Measurements from ENCODE around the gene FSD2. TPM values are rescaled to one million over a fixed set of nuclear protein-coding genes. Genes with fewer than 3 reads are reported as not detected.
A peak's percentile ranks its signal among the peaks of the same experiment; 100 is the strongest.

Gene FSD2
- total RNA-seq (2014; rRNA removed; shearing (Covaris generic)), result 0.08 TPM in 1 of 2 replicates, not detected in the other
- 0.18 and 0.37 TPM in 2 replicates for polyA plus RNA-seq (2016; fragmentation: Nextera tagmentation; extraction: Ambion mirVana)
- long read RNA-seq, partial matches to known transcripts, result 0 of 3 reads
- long read RNA-seq, other reads (novel, unspliced or antisense), result 3 of 3 reads

DNA sequence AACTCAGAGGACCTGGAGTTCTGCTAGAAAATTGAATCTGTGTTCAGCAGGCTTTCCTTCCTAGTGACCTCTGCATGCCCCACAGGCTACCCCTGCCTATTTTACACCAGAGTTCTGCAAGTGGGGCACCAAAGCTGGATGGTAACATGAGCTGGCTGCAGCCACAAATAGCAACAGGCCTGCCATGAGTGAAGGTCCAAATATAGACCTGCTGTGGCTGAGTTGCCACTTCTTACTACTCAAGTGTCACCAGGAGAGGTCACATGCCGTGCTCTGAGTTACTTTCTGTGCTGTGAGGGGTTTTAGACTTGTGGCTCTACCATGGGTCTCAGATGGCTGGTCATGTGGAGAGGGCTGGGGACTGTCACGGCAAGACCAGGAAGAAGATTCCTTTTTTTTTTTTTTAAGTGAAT is at the start of gene FSD2:
Gene FSD2 (minus strand): TSS at position 76 of the 413 bp plus-strand sequence. CDS start 18,679 bp downstream, outside the sequence.
- no peaks in the 10 kb centered on the region for H3K9me3 Mint-ChIP-seq
- Histone ChIP-seq H3K9me2 (ENCODE audit: insufficient read depth) (no peaks in the 10 kb centered on the region), H2AFZ (0 out of 2 replicates have a peak within 1 kb of the TSS, but pooled peaks have one; percentile 32), H3F3A (replicated peaks; ENCODE audit: low read depth) (peaks cover 5% of the 10 kb centered on the region; the same call in 1 of the 2 replicates), H3K27me3 (ENCODE audit: insufficient read depth) (no peaks in the 10 kb centered on the region), H3K4me3 (no peak within 1 kb of the TSS), H4K20me1 (replicated peaks; ENCODE audit: insufficient read depth) (peaks cover 4% of the 10 kb centered on the region; the same call in 1 of the 2 replicates), H3K27ac (ENCODE audit: low read depth) (no peak within 1 kb of the TSS), H3K4me1 (ENCODE audit: insufficient read depth) (peaks cover 11% of the 10 kb centered on the region), H3K4me2 (no peak within 1 kb of the TSS), H3K36me3 (ENCODE audit: insufficient read depth) (no peaks in the 10 kb centered on the region), H3K79me2 (replicated peaks; ENCODE audit: insufficient read depth) (no peaks in the 10 kb centered on the region)
- DNase-seq (ENCODE audit: low spot score), result no peak
- H3K4me1 Mint-ChIP-seq, result peaks cover 18% of the 10 kb centered on the region
- TF ChIP-seq EZH2phosphoT487 (IDR thresholded peaks at IDR 0.05; ENCODE audit: unreplicated experiment) (no peak), CTCF (conservative IDR thresholded peaks at IDR 0.05; ENCODE audit: low read depth in 2 of 2) (no peak), EZH2 (IDR thresholded peaks at IDR 0.05; ENCODE audit: low read depth, unreplicated experiment) (no peak)
- H3K27ac Mint-ChIP-seq, result no peak within 1 kb of the TSS
- ATAC-seq, result no peak
- H3K27me3 Mint-ChIP-seq (ENCODE audit: insufficient read depth, low read depth, poor library complexity), result no peaks in the 10 kb centered on the region
- no peak within 1 kb of the TSS for H3K4me3 Mint-ChIP-seq
- H3K36me3 Mint-ChIP-seq (ENCODE audit: low read depth), result no peaks in the 10 kb centered on the region

DNA sequence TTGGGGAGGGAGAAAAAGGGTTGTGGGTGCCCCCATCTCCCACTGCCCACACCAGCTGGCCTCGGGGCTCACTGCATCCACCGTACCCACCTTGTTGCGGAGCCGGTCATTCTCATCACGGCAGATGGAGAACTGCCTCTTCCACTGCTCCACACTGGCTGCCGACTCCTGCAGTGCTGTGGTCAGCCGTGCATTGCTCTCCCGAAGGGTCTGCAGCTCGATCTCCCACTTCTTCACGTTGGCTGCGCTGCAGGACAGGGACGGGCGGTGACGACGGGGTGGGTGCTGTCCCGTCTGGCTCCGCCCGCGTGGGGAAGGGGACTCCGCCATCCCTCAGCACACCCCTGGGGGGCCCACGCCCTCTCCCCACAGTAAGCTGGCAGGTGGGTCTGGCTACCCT is 48.7 kb upstream of the FSD2 start:
- Histone ChIP-seq H4K20me1 (replicated peaks; ENCODE audit: insufficient read depth) (no peaks in the 10 kb centered on the region), H3K79me2 (replicated peaks; ENCODE audit: insufficient read depth) (no peaks in the 10 kb centered on the region), H3K27me3 (ENCODE audit: insufficient read depth) (no peaks in the 10 kb centered on the region), H3K4me3 (no peak overlapping the region), H3K9me2 (ENCODE audit: insufficient read depth) (no peaks in the 10 kb centered on the region), H3K27ac (ENCODE audit: low read depth) (no peak overlapping the region), H3F3A (replicated peaks; ENCODE audit: low read depth) (no peaks in the 10 kb centered on the region), H3K4me2 (no peak overlapping the region), H3K36me3 (ENCODE audit: insufficient read depth) (no peaks in the 10 kb centered on the region), H2AFZ (no peak overlapping the region), H3K4me1 (ENCODE audit: insufficient read depth) (peaks cover 7% of the 10 kb centered on the region)
- no peaks in the 10 kb centered on the region for H3K9me3 Mint-ChIP-seq
- H3K4me3 Mint-ChIP-seq, result no peak overlapping the region
- H3K4me1 Mint-ChIP-seq, result peaks cover 9% of the 10 kb centered on the region
- no peak for ATAC-seq
- H3K27me3 Mint-ChIP-seq (ENCODE audit: insufficient read depth, low read depth, poor library complexity), result peaks cover 16% of the 10 kb centered on the region
- no peaks in the 10 kb centered on the region for H3K36me3 Mint-ChIP-seq (ENCODE audit: low read depth)
- no peak for DNase-seq (ENCODE audit: low spot score)
- no peak overlapping the region for H3K27ac Mint-ChIP-seq
- TF ChIP-seq CREB1 (CRISPR knock-in tag; IDR thresholded peaks at IDR 0.05; ENCODE audit: low read depth) (no peak), ZNF331 (CRISPR knock-in tag; IDR thresholded peaks at IDR 0.05; ENCODE audit: low read depth) (no peak), NANOG (IDR thresholded peaks at IDR 0.05; ENCODE audit: borderline replicate concordance) (no peak), ETS1 (IDR thresholded peaks at IDR 0.05) (no peak), EZH2 (IDR thresholded peaks at IDR 0.05; ENCODE audit: low read depth, unreplicated experiment) (no peak), CTCF (conservative IDR thresholded peaks at IDR 0.05; ENCODE audit: low read depth in 2 of 2) (no peak), EZH2phosphoT487 (IDR thresholded peaks at IDR 0.05; ENCODE audit: unreplicated experiment) (no peak)
- TF ChIP-seq, protein P1, sequence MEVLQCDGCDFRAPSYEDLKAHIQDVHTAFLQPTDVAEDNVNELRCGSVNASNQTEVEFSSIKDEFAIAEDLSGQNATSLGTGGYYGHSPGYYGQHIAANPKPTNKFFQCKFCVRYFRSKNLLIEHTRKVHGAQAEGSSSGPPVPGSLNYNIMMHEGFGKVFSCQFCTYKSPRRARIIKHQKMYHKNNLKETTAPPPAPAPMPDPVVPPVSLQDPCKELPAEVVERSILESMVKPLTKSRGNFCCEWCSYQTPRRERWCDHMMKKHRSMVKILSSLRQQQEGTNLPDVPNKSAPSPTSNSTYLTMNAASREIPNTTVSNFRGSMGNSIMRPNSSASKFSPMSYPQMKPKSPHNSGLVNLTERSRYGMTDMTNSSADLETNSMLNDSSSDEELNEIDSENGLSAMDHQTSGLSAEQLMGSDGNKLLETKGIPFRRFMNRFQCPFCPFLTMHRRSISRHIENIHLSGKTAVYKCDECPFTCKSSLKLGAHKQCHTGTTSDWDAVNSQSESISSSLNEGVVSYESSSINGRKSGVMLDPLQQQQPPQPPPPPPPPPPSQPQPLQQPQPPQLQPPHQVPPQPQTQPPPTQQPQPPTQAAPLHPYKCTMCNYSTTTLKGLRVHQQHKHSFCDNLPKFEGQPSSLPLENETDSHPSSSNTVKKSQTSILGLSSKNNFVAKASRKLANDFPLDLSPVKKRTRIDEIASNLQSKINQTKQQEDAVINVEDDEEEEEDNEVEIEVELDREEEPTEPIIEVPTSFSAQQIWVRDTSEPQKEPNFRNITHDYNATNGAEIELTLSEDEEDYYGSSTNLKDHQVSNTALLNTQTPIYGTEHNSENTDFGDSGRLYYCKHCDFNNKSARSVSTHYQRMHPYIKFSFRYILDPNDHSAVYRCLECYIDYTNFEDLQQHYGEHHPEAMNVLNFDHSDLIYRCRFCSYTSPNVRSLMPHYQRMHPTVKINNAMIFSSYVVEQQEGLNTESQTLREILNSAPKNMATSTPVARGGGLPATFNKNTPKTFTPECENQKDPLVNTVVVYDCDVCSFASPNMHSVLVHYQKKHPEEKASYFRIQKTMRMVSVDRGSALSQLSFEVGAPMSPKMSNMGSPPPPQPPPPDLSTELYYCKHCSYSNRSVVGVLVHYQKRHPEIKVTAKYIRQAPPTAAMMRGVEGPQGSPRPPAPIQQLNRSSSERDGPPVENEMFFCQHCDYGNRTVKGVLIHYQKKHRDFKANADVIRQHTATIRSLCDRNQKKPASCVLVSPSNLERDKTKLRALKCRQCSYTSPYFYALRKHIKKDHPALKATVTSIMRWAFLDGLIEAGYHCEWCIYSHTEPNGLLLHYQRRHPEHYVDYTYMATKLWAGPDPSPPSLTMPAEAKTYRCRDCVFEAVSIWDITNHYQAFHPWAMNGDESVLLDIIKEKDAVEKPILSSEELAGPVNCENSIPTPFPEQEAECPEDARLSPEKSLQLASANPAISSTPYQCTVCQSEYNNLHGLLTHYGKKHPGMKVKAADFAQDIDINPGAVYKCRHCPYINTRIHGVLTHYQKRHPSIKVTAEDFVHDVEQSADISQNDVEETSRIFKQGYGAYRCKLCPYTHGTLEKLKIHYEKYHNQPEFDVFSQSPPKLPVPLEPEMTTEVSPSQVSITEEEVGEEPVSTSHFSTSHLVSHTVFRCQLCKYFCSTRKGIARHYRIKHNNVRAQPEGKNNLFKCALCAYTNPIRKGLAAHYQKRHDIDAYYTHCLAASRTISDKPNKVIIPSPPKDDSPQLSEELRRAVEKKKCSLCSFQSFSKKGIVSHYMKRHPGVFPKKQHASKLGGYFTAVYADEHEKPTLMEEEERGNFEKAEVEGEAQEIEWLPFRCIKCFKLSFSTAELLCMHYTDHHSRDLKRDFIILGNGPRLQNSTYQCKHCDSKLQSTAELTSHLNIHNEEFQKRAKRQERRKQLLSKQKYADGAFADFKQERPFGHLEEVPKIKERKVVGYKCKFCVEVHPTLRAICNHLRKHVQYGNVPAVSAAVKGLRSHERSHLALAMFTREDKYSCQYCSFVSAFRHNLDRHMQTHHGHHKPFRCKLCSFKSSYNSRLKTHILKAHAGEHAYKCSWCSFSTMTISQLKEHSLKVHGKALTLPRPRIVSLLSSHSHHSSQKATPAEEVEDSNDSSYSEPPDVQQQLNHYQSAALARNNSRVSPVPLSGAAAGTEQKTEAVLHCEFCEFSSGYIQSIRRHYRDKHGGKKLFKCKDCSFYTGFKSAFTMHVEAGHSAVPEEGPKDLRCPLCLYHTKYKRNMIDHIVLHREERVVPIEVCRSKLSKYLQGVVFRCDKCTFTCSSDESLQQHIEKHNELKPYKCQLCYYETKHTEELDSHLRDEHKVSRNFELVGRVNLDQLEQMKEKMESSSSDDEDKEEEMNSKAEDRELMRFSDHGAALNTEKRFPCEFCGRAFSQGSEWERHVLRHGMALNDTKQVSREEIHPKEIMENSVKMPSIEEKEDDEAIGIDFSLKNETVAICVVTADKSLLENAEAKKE (CRISPR knock-in tag; IDR thresholded peaks at IDR 0.05), result no peak

Data from GM23338 (cell line).